Endodermal cell (in vitro differentiated cells): Measurements from ENCODE around the gene LGALS16. TPM values are rescaled to one million over a fixed set of nuclear protein-coding genes. Genes with fewer than 3 reads are reported as not detected.

ENCODE experiments used
- DNase-seq: peaks from one replicate; pipeline ENCODE4 v3.0.0-alpha.2; 2017
- H3K27ac ChIP-seq: 2 replicates; pipeline ENCODE4 v1.5.1; 2013; ENCODE audit warnings: mild to moderate bottlenecking, low read depth, low read length, moderate library complexity
- H3K27me3 ChIP-seq: 2 replicates; pipeline ENCODE4 v1.6.1; 2013; ENCODE audit warnings: mild to moderate bottlenecking, low read length, moderate library complexity; ENCODE audit not compliant: insufficient read depth, control insufficient read depth, poor library complexity, severe bottlenecking
- H3K36me3 ChIP-seq: 2 replicates; pipeline ENCODE4 v1.7.0; 2013; ENCODE audit warnings: mild to moderate bottlenecking, low read length, moderate library complexity; ENCODE audit not compliant: control insufficient read depth, insufficient read depth
- H3K4me1 ChIP-seq: one replicate; pipeline ENCODE4 v1.7.0; 2013; ENCODE audit warnings: low read length; ENCODE audit not compliant: control insufficient read depth, insufficient read depth
- H3K4me3 ChIP-seq: 2 replicates; pipeline ENCODE4 v1.5.1; 2013; ENCODE audit warnings: mild to moderate bottlenecking, low read length, moderate library complexity
- H3K9ac ChIP-seq: 2 replicates; pipeline ENCODE4 v1.6.1; 2013; ENCODE audit warnings: mild to moderate bottlenecking, low read length, moderate library complexity; ENCODE audit not compliant: poor library complexity, severe bottlenecking; ENCODE audit errors: extremely low read depth
- H3K9me3 ChIP-seq: 2 replicates; pipeline ENCODE4 v1.6.1; 2013; ENCODE audit warnings: mild to moderate bottlenecking, low read length, moderate library complexity; ENCODE audit not compliant: control insufficient read depth
- H3K27ac Mint-ChIP-seq: 2 replicates; pipeline ENCODE4 v1.8.0; 2020; ENCODE audit warnings: mixed read lengths
- H3K27me3 Mint-ChIP-seq: 2 replicates; pipeline ENCODE4 v1.8.0; 2021; ENCODE audit warnings: mild to moderate bottlenecking, mixed read lengths; ENCODE audit not compliant: insufficient read depth
- H3K36me3 Mint-ChIP-seq: 2 replicates; pipeline ENCODE4 v1.8.0; 2020; ENCODE audit warnings: low read depth, mixed read lengths
- H3K4me1 Mint-ChIP-seq: 2 replicates; pipeline ENCODE4 v1.8.0; 2020; ENCODE audit warnings: mixed read lengths
- H3K4me3 Mint-ChIP-seq: 2 replicates; pipeline ENCODE4 v1.8.0; 2020; ENCODE audit warnings: mild to moderate bottlenecking, moderate library complexity, mixed read lengths
- H3K9me3 Mint-ChIP-seq: 2 replicates; pipeline ENCODE4 v1.8.0; 2020; ENCODE audit warnings: mild to moderate bottlenecking, mixed read lengths
- CTCF ChIP-seq: fragments of 200-600 bp; sonication (generic); conservative IDR thresholded peaks from 2 replicates; pipeline ENCODE4 v1.5.0; 2021; ENCODE audit warnings: antibody characterized with exemption, mild to moderate bottlenecking
- WGBS, 2 experiments: methylation state at CpG; one replicate each; pipeline versions ENCODE4 v1.1.5 to v1.1.7; 2013; ENCODE audit warnings: missing lambda C conversion rate in 2 of 2, mixed read lengths in 1 of 2; ENCODE audit not compliant: insufficient coverage in 1 of 2, insufficient read length in 1 of 2; 5-methylcytosine and 5-hydroxymethylcytosine counted together
- total RNA-seq, 2 donors: library from RNA; stranded (reverse); fragmentation: NEBNext Ultra II Directional in 1 of 2; extraction: Animal tissue kit (Norgen Biotek cat#: 25700) in 1 of 2; gene quantifications; 2 replicates in 1 of 2; 3 replicates in 1 of 2; pipeline ENCODE4 v1.2.1, GENCODE V29; 2021

Gene LGALS16
- total RNA-seq, 2 donors from 2014 or later: not detected

GRCh38 chr19:39705578-39706188 lies 50.0 kb downstream of the LGALS16 start:
- Histone ChIP-seq H3K4me3 (no peak overlapping the region), H3K4me1 (no peaks in the 10 kb centered on the region), H3K27me3 (peaks cover 6% of the 10 kb centered on the region), H3K9ac (no peak overlapping the region), H3K27ac (no peak overlapping the region), H3K36me3 (no peaks in the 10 kb centered on the region), H3K9me3 (no peaks in the 10 kb centered on the region)
- no peak for DNase-seq
- no peaks in the 10 kb centered on the region for H3K4me1 Mint-ChIP-seq
- 87 to 96% methylated on average over 3 to 8 of the region's 8 CpGs for WGBS, 2 experiments
- no peak for TF ChIP-seq CTCF
- H3K4me3 Mint-ChIP-seq: no peak overlapping the region
- H3K27me3 Mint-ChIP-seq: peaks cover 3% of the 10 kb centered on the region
- H3K36me3 Mint-ChIP-seq: no peaks in the 10 kb centered on the region
- no peak overlapping the region for H3K27ac Mint-ChIP-seq
- H3K9me3 Mint-ChIP-seq: no peaks in the 10 kb centered on the region

- peaks cover 3% of the 10 kb centered on the region for H3K9me3 Mint-ChIP-seq
- no peak for TF ChIP-seq CTCF
- no peaks in the 10 kb centered on the region for H3K36me3 ChIP-seq
- H3K36me3 Mint-ChIP-seq: no peaks in the 10 kb centered on the region
- no peak overlapping the region for H3K27ac ChIP-seq
- H3K27me3 ChIP-seq: no peaks in the 10 kb centered on the region
- H3K4me1 ChIP-seq: no peaks in the 10 kb centered on the region
- no peaks in the 10 kb centered on the region for H3K9me3 ChIP-seq
- DNase-seq: no peak
- H3K4me1 Mint-ChIP-seq: no peaks in the 10 kb centered on the region
- no peak overlapping the region for H3K4me3 ChIP-seq
- no peak overlapping the region for H3K27ac Mint-ChIP-seq
- no peaks in the 10 kb centered on the region for H3K27me3 Mint-ChIP-seq
- no peak overlapping the region for H3K9ac ChIP-seq
- WGBS, 2 experiments: 83 to 98% methylated on average over 5 to 6 of the region's 6 CpGs
- no peak overlapping the region for H3K4me3 Mint-ChIP-seq
Measured at GRCh38 chr19:39708594-39708993, 52.9 kb downstream of the LGALS16 start.

- no peaks in the 10 kb centered on the region for H3K36me3 ChIP-seq
- 82 to 89% methylated on average over 5 of the region's 5 CpGs for WGBS, 2 experiments
- Mint-ChIP-seq H3K36me3 (no peaks in the 10 kb centered on the region), H3K4me3 (no peak overlapping the region), H3K27ac (no peak overlapping the region), H3K4me1 (no peaks in the 10 kb centered on the region), H3K9me3 (peaks cover 3% of the 10 kb centered on the region), H3K27me3 (no peaks in the 10 kb centered on the region)
- no peak overlapping the region for H3K9ac ChIP-seq
- H3K4me1 ChIP-seq: no peaks in the 10 kb centered on the region
- DNase-seq: no peak
- no peak overlapping the region for H3K4me3 ChIP-seq
- no peaks in the 10 kb centered on the region for H3K27me3 ChIP-seq
- no peak for TF ChIP-seq CTCF
- no peaks in the 10 kb centered on the region for H3K9me3 ChIP-seq
- H3K27ac ChIP-seq: no peak overlapping the region
Measured at GRCh38 chr19:39709026-39709872, 53.5 kb downstream of the LGALS16 start.

Other genes starting within 250 kb of the LGALS16 start
- 10 to 100 TPM; 16.1 to 23.4 TPM for gene ZFP36, start 249.1 kb upstream of the LGALS16 start, total RNA-seq
- 100 to 1,000 TPM; 127 to 160 TPM for gene PLEKHG2, start 243.2 kb upstream of the LGALS16 start, total RNA-seq
- 1,000 to 10,000 TPM; 1,674 to 1,990 TPM for gene RPS16, start 220.0 kb upstream of the LGALS16 start, total RNA-seq
- 100 to 1,000 TPM; 130 to 139 TPM for gene SUPT5H, start 210.3 kb upstream of the LGALS16 start, total RNA-seq
- gene TIMM50, start 175.1 kb upstream of the LGALS16 start, total RNA-seq: 10 to 100 TPM; 87.8 to 94.6 TPM
- 1 to 10 TPM; 2.0 to 4.3 TPM for gene DLL3, start 157.0 kb upstream of the LGALS16 start, total RNA-seq
- 10 to 100 TPM in 1 of 2 donors, 1 to 10 TPM in 1; 8.7 to 15.3 TPM for gene SELENOV, start 140.8 kb upstream of the LGALS16 start, total RNA-seq
- 1 to 10 TPM; 1.2 to 3.8 TPM for gene EID2B, start 123.1 kb upstream of the LGALS16 start, total RNA-seq
- gene EID2, start 115.8 kb upstream of the LGALS16 start, total RNA-seq: 10 to 100 TPM; 24.0 to 29.7 TPM
- gene LGALS13, start 53.4 kb upstream of the LGALS16 start, total RNA-seq: not detected
- gene LGALS14, start 48.6 kb downstream of the LGALS16 start, total RNA-seq: not detected
- not detected for gene CLC, start 82.1 kb downstream of the LGALS16 start, total RNA-seq
- gene LEUTX, start 122.9 kb downstream of the LGALS16 start, total RNA-seq: not detected
- 10 to 100 TPM; 21.8 to 37.7 TPM for gene DYRK1B, start 178.2 kb downstream of the LGALS16 start, total RNA-seq
- 100 to 1,000 TPM; 356 to 387 TPM for gene FBL, start 190.5 kb downstream of the LGALS16 start, total RNA-seq